Measurements from ENCODE around the gene ACP3. TPM values are rescaled to one million over a fixed set of nuclear protein-coding genes. Genes with fewer than 3 reads are reported as not detected.

Gene ACP3
- total and polyA plus RNA-seq, 8 donors = 1.9 to 6.3 (median 3.3) TPM

DNA sequence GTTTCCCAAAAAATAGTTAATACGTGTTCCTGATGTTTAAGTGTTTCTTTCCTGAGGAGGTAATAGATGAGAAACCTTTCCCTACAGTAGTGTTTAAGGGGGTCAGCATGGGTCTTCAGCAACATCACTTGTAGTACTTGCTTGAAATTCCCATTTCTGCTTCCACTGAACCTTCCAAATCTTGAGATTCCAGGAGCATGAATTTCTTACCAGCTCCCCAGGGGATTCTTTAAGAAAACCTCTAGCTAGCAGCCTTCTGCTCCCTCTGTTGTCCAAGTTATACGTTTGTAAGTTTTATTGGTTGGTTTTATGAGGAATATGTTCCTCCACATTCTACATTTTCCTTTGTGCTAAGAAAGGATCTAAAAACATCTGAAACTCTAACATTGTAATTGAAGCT lies 38.2 kb upstream of the ACP3 start:
- 82 to 84% methylated on average over 2 of the region's 2 CpGs for WGBS, 2 donors
- no peak for FAIRE-seq
- no peak for DNase-seq
- Histone ChIP-seq H3K36me3 (no peaks in the 10 kb centered on the region), H3K4me3 (no peak overlapping the region), H3K27me3 (no peaks in the 10 kb centered on the region), H3K27ac (no peak overlapping the region), H3K9me3 (no peaks in the 10 kb centered on the region), H3K4me1 (no peaks in the 10 kb centered on the region)
- TF ChIP-seq, protein P1, sequence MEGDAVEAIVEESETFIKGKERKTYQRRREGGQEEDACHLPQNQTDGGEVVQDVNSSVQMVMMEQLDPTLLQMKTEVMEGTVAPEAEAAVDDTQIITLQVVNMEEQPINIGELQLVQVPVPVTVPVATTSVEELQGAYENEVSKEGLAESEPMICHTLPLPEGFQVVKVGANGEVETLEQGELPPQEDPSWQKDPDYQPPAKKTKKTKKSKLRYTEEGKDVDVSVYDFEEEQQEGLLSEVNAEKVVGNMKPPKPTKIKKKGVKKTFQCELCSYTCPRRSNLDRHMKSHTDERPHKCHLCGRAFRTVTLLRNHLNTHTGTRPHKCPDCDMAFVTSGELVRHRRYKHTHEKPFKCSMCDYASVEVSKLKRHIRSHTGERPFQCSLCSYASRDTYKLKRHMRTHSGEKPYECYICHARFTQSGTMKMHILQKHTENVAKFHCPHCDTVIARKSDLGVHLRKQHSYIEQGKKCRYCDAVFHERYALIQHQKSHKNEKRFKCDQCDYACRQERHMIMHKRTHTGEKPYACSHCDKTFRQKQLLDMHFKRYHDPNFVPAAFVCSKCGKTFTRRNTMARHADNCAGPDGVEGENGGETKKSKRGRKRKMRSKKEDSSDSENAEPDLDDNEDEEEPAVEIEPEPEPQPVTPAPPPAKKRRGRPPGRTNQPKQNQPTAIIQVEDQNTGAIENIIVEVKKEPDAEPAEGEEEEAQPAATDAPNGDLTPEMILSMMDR (IDR thresholded peaks at IDR 0.05) = no peak
- no peak for ATAC-seq
- intact Hi-C loops (cut with DNase I) = no loop called here

DNA sequence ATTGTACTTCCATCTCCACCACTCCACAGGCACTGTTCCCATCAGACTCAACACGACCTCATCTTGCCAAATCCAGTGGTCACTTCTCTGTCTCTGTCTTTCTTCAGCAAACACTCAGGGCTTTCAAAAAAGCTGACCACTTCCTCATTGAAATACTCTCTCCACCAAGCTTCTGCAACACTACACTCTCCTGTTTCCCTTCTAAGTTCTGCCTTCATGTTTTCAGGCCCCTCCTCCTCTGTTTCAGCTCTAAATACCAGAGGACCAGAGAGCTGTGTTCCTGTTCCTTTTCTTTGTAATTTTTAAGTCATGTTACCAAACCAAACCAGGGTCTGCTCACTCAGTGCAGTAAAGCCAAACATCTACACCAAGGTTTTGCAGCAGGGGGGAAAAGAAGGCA lies 33.8 kb upstream of the ACP3 start:
- TF ChIP-seq, protein P1 (IDR thresholded peaks at IDR 0.05) = no peak
- Histone ChIP-seq H3K4me3 (no peak overlapping the region), H3K27me3 (no peaks in the 10 kb centered on the region), H3K9me3 (no peaks in the 10 kb centered on the region), H3K27ac (peak overlapping the region in 2 of 4 donors; percentile 2 to 40), H3K36me3 (no peaks in the 10 kb centered on the region), H3K4me1 (peaks cover 0 to 15% (median 5%) of the 10 kb centered on the region in 3 donors)
- DNase-seq = peak in 1 of 6 donors; percentile 21
- peak in 3 of 4 donors; percentile 57 to 82 (median 80) for ATAC-seq
- intact Hi-C loops (cut with DNase I) = no loop called here
- 56 to 59% methylated on average over 1 of the region's 1 CpG for WGBS, 2 donors
- FAIRE-seq = no peak

DNA sequence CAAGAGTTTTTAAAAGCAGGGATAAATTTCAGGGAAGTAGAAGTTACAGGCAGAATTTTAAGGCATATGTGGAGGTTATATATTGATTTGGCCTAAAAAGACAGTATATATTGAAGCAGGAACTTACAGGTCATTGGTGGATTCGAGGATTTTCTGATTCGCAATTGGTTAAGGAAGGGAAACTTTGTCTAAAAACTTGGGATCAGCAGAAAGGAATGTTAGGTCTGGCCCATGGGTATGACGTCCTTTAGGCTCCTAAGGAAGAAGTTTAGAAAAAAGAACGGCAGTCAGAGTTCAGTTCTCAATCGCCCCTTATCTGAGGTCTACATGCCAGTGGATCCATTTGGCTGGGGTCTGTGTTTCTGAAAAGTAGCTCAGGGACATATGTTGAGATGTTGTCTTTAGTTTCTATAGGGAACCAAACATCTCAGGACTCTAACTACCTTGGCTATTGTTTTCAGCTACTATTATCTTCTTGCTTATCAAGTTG lies 33.2 kb upstream of the ACP3 start:
- ATAC-seq (peak in 1 of 4 donors; percentile 13), FAIRE-seq (no peak), DNase-seq (no peak)
- WGBS, 2 donors = 81 to 88% methylated on average over 5 of the region's 5 CpGs
- TF ChIP-seq, protein P1 (IDR thresholded peaks at IDR 0.05) = no peak
- no peaks in the 10 kb centered on the region for H3K36me3 ChIP-seq
- intact Hi-C loops (cut with DNase I) = no loop called here
- H3K27me3 ChIP-seq = no peaks in the 10 kb centered on the region
- H3K4me3 ChIP-seq = no peak overlapping the region
- H3K4me1 ChIP-seq = peaks cover 0 to 15% (median 5%) of the 10 kb centered on the region in 3 donors
- no peaks in the 10 kb centered on the region for H3K9me3 ChIP-seq
- H3K27ac ChIP-seq = peak overlapping the region in 2 of 4 donors; percentile 2 to 40

DNA sequence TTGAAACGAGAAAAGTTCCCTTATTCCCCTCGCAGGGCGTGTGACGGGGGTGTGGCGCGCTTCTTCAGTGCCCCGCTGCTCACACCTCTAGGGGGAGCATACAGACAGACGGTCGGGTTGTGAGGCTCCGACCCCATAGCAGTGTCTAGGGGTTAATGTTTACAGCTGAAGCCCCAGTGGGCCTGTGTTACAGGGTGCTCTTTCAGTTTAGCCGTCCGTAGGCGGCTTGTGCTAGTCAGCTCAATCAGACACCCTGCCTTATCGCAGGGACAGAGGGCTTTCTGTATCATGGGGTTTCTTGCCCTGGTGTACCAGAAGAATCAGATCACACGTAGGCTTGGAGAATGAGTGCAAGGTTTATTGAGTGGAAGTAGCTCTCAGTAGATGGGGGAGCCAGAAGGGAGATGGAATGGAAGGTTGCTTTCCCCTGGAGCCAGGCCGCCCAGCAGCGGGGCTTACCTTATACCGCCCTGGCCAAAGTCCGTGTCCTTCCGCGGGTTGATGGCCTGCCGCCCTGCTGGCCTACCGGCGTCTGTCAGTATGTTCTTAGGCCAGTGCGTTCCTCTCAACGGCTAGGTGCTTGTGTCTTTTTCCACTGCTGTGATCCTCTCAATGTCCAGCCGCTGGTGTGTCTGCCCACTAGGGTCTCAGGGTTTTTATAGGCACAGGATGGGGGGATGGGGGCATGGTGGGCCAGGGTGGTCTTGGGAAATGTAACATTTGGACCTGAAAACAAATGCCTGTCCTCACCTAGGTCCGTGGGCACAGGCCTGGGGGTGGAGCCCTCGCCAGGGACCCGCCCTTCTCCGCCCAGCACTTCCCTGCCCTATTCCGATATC lies 32.2 kb upstream of the ACP3 start:
- intact Hi-C loops (cut with DNase I) = no loop called here
- ATAC-seq = peak in 3 of 4 donors; percentile 26 to 42 (median 31)
- FAIRE-seq = no peak
- no peaks in the 10 kb centered on the region for H3K9me3 ChIP-seq
- H3K4me1 ChIP-seq = peaks cover 0 to 15% (median 5%) of the 10 kb centered on the region in 3 donors
- 79 to 81% methylated on average over 32 of the region's 32 CpGs for WGBS, 2 donors
- H3K27ac ChIP-seq = no peak overlapping the region
- TF ChIP-seq, protein P1 (IDR thresholded peaks at IDR 0.05) = no peak
- H3K27me3 ChIP-seq = no peaks in the 10 kb centered on the region
- no peaks in the 10 kb centered on the region for H3K36me3 ChIP-seq
- DNase-seq = peak in 1 of 6 donors; percentile 44
- H3K4me3 ChIP-seq = no peak overlapping the region

DNA sequence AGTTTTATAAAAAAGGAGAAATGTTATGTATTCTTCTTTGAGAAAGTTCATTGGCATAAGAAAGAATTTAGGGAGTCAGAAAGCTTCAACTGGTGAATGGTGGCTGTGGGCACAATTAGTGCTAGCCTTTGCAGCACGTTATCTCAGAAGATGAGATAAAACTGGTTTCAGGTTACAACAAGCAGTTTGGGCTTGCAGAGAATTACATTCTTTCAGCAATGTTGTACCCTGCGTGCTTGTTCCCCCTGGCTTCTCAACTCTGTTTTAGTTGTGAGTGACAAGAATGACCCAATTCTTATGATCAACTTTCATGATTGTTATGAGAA lies 31.6 kb upstream of the ACP3 start:
- Histone ChIP-seq H3K4me3 (no peak overlapping the region), H3K9me3 (no peaks in the 10 kb centered on the region), H3K4me1 (peaks cover 0 to 15% (median 5%) of the 10 kb centered on the region in 3 donors), H3K36me3 (no peaks in the 10 kb centered on the region), H3K27ac (no peak overlapping the region), H3K27me3 (no peaks in the 10 kb centered on the region)
- FAIRE-seq (no peak), DNase-seq (peak in 1 of 6 donors; percentile 15), ATAC-seq (peak; percentile 79 to 96 (median 86))
- TF ChIP-seq, protein P1 (IDR thresholded peaks at IDR 0.05) = no peak
- intact Hi-C loops (cut with DNase I) = no loop called here
- WGBS, 2 donors = 13 to 14% methylated on average over 2 of the region's 2 CpGs
